LHCN-M2 (cell line): Measurements from ENCODE around the gene LMNA. TPM values are rescaled to one million over a fixed set of nuclear protein-coding genes. Genes with fewer than 3 reads are reported as not detected.

Source experiments
- DNase-seq: peaks from one replicate; pipeline ENCODE4 v3.0.0-alpha.2; 2012; ENCODE audit warnings: low read depth
- total RNA-seq: library from RNA; depleted of rRNA; stranded (reverse); fragments of >200 nt; gene quantifications from 2 replicates; pipeline ENCODE4 v1.2.3, GENCODE V29; 2014

The LMNA gene
- total RNA-seq, 1 experiment from 2014 or later = 1,371 TPM

DNA sequence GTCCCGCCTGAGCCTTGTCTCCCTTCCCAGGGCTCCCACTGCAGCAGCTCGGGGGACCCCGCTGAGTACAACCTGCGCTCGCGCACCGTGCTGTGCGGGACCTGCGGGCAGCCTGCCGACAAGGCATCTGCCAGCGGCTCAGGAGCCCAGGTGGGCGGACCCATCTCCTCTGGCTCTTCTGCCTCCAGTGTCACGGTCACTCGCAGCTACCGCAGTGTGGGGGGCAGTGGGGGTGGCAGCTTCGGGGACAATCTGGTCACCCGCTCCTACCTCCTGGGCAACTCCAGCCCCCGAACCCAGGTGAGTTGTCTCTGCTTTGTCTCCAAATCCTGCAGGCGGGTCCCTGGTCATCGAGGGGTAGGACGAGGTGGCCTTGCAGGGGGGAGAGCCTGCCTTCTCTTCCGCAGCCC, 24.0 kb downstream of the LMNA start:
- DNase-seq = no peak

DNA sequence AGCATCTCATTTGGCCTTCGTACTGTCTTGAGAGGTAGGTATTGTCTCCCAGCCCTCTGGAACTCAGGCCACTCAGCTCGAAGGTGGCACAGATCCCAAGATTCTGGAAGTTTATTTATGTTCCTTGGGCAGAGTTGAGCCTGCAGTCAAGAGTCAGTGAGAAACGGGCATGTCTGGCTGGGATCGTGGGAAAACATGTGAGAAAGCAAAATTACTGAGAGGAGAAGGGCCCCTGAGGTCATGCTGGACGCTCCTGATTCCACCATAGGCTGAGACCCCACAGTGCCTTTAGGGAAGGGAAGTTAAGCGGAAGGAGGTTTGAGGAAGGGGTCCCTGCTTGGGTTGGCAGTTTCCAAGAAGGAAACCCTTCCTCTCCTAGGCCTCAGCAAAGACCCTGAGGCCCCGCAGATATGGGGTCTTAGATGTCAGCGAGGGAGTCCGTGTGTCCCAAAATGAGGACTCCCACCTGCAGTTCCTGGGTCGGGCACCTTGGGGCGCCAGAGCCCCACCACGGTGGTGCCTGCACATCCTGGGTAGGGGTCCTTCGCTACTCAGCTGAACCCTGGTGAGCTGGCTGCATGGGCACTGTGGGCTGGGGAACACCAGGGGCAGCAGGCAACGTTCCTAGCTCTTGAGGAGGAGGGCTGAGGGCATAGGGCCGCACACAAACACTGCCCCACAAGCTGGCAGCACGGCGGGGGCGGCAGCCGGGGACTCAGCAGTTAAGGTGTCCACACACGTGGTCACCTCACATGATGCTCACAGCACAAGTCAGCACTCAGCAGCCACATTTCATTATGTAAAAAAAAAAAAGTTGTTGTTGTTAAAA, 26.6 kb downstream of the LMNA start:
- no peak for DNase-seq

DNA sequence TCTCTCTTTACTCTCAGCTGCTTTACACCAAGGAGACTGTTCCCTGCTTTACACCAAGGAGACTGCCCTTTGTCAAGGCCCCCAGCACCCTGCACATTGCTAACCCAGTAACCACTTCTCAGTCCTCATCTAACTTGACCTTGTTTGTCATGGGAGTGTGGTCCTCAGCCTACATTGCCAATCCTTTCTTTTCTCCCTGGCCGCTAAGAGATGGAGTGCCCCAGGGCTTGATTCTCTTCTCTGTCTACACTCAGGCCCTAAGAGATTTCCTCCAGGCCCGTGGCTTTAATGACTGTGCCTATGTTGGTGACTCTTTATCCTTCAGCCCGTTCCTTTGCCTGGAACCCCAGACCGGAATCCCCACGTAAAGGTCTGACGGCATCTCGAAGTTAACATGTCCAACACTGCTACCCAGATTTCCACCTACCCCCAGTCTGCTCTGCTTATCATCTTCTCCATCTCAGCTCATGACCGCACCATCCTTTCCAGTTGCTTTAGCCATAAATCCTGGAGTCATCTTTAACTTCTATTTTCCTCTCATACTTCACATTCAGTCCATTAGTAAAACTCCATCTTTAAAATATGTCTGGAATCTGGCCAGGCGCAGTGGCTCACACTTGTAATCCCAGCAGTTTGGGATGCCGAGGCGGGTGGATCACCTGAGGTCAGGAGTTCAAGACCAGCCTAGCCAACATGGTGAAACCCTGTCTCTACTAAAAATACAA, 29.4 kb downstream of the LMNA start:
- peak; percentile 66 for DNase-seq

DNA sequence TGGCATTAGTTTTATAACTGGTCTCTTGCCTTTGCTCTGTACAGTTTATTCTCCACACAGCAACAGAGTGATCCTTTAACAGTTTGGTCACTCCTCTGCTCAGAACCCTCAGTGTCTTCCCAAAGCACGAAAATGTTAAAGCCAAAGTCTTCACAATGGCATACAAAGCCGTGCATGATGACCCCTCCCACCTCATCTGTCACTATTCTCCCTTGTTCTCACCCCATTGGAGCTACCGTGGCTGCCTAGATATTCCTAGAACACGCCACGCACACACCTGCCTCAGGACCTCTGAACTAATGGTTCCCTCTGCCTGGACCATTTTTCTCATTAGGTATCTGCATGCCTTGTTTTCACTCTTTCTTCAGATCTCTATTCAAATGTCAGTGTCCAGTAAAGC, 30.2 kb downstream of the LMNA start:
- DNase-seq = no peak

DNA sequence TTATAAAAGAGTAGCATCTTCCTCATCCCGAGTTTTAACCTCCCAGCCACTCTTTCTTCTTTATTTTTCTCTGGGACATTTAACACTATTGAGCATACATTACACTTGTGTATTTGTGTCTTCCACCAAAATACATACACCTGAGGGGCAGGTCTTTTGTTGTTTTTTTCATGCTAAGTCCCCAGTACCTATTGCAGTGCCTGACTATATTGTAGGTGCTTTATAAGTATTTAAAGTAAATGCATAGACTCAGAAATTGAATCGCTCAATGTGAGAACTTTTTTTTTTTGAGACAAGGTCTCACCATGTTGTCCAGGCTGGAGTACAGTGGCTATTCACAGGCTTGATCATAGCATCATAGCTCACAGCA, 31.1 kb downstream of the LMNA start:
- no peak for DNase-seq

DNA sequence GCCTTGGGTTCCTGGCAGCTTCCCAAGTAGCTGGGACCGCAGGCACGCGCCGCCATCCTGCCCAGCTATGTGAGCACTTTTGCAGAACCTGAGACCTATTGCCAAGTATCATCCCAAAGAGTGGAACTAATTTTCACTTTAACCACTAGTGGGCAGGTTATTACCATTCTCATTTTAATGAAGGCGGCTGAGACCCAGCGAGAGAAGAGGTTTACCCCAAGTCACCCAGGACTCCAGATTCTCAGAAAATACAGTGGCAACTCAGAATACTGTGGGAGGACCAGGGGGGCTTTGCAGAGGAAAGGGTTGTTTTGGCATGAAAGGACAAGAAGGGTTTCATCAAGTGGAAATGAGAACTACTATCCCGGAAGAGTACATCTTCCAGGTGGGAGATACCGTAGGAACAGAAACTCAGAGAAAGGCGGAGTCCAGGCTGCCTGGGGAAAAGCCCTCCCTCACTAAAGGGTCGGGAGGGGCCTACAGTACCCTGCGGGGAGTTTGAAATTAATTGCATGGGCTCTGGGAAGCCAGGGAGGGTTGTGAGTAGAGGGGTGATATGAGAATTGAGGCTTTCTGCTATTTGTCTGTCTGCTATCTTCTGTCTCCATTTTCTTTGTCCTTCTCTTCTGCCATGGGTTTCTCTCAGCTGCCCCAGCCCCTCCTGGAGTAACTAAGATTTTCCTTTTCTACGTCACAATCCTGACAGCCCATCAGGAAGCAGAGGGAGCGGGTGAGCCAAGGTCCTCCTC, 31.7 kb downstream of the LMNA start:
- DNase-seq = peak; percentile 96

DNA sequence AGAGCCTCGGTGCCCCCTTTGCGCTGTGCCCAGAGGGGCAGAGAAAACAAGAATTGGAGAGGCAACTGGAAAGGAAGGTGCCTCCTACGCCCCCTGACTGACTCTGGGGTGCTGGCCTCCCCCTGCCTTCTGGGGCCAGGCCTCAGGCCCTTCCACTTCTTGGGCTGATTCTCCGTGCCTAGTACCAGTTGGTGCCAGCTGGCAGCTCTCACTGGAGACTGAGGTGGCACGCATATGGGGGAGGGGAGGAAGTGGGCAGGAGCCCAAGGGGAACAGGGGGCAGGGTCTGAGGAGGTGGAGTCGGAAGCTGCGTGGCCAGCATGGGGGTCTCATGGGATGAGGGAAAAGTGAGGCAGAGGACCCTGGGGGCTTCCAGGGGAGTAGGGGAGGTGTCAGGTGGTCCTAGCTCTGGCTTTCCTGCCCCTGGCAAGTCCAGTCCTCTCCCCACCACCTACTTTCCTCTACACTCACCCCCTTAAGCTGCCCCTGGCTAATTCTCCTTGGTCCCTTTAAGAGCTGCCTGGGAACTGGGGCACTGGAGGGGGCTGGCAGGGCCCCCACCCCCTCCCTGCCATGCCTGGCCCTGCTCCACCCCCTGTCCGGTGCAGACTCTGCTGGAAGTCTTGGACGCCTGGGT, 32.4 kb downstream of the LMNA start:
- DNase-seq = peak; percentile 64

DNA sequence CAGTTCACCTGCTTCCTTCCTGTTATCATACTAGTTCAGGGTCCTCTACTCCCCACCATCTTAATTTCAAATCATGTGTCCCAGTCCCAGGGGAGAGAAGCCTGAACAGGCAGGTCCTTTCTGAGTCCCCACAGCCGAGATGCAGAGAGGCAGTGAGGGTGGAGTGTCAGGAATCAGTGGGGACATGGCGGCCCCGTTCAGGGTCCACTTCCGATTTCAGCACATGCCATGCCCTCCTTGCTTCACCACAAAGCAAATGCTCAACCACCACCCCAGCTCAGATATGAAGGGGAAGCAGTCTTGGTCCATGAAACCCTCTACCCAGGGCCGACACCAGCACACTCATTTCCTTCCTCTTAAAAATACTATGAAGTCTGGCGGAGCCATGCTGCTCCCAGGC, 33.7 kb downstream of the LMNA start:
- no peak for DNase-seq

DNA sequence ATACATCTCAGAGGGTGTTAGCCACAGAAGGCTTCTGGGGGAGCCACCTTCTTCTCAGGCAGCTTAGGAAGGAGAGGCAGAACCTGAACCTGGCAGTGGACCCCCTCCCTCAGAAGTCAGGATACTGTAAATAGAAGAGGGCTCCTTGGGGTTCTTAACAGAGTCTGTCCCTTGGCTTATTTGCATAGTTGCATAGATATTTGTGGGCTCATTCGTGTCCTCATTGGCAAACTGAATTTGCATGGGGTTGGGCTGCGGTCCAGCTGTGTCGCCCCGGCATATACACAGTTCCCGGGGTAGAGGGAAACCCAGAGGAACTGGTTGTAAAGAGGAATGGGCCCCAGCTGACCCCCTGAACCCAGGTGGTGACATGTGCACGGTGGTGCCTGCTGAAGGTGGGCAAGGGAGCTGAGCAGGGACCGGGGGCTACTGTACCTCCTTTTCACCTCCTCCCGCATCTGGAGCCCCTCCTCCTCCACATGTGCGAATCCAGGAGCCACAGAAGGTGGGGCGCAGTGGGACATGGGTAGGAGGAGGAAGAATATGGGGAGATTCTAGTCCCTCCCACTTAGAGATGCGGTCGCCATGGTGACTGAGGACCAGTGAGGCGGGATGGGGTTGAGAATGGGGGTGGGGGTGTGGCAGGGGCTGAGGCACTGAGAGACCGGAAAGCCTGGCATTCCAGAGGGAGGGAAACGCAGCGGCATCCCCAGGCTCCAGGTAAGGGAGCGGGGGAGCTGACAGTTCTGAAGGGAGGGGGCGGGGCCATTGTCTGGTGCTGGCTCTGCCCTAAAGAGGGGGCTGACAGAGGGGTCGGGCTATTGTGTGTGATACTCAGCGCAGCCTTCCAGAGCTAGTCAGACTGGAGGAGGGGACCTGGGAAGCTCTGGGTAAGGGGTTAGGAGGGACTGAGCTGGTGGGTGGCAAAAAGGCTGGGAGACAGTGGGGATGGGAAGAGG, 35.1 kb downstream of the LMNA start:
- no peak for DNase-seq

DNA sequence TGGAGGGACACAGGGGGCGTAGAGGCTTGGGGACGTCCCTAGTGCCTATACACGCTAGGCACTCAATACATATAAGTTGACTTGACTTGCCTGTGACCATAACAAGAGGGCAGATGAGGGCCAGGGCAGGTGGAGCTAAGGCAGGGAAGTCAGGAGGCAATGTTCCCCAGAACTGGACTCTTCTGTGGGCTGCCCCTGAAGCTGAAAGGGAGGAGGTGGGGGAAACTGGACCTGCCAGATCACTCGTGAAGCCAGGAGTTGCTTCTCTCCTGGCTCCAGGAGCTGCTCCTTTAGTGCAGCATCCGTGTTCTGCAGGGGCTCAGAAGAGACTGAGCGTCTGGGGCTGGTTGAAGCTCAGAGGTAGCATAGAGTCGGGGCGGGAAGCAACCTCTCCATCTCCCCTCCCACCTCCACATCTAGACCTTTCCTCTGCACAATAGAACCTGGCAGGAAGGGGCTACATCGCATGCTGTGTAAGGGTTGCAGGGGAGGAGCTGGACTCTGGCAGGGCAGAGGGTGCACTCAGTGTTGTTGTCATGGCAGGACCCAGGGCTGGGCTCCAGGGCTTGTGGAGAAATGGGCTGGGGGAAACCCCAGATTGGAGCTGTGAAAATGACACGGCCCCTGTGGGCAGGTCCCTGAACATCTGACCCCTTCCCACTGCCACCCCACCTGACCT, 36.0 kb downstream of the LMNA start:
- no peak for DNase-seq

DNA sequence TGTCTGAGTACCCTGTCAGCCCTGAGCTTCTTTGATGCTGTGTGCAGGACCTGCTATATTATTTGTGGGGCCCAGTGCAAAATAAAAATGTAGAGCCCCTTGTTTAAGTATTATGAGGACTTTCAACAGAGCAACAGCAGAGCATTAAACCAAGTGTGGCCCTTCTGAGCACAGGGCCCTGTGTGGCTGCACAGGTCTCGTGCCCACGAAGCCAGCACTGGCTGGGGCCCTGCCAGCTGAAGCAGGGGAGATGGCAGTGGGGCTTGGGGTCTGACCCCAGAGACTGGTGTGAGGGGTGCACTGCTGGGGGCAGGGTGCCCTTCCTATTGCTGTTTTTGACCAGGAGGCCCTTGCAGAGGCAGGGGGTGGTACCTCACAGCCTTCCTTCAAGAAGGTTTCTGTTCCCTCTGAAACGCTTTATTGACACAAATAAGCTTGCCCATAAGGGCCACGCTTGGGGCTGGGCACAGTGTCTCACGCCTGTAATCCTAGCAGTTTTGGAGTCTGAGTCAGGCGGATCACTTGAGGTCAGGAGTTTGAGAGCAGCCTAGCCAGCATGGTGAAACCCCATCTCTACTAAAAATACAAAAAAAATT, 36.7 kb downstream of the LMNA start:
- DNase-seq = peak; percentile 87

DNA sequence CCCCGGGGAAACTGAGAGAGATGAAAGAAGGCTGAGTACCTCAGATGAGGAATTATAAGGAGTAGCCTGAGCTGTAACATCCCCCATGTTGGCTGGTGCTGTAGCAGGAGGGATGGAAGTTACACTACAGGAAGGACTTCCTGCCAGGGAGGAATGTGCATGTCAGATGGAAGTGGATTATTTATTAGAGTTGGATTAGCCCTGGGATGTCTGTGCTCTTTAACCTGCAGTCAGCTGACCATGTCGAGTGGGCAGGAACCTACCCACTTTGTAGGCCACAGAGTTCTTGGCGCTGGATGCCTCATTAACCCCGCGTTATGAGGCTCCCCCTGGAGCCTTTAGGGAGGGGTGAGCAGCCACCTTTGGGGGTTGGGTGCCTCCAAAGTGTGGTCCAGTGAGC, 38.1 kb downstream of the LMNA start:
- no peak for DNase-seq

DNA sequence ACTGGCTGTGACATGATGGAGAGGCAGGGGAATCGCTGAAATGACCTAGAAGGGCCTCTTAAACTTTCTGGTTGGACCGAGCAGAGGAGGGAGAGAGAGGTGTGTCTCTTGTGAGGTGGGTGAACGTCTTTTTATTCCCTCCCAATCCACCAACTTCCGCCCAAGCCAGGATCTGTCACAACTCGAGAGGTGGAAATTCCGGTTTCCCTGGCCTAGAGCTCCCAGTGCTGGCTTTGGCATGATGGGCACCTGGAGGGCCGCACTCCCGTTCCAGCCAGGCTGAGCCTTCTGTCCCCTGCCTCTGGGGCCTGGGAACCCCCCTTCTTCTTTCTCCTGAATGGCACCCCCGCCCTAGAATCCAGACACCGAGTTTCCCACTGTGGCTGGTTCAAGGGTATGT, 38.9 kb downstream of the LMNA start, which contains the start of gene SEMA4A:
Gene SEMA4A (plus strand): TSS at position 224 of the 400 bp plus-strand sequence. CDS start 994 bp downstream, outside the sequence.
- no peak for DNase-seq

DNA sequence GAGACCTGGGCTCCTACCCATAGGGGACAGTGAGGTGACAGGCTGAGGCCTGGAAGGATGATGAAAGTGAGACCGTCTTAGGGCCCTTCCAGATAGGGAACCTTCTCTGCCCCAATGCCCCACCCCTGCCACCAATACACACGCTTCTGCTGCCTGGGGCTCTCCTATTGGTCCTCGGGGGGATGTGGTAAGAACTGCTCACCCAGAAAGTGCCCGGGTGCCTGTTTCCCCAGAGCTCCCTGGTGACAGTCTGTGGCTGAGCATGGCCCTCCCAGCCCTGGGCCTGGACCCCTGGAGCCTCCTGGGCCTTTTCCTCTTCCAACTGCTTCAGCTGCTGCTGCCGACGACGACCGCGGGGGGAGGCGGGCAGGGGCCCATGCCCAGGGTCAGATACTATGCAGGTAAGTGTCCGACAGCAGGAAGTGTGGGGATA, 39.8 kb downstream of the LMNA start:
- DNase-seq = no peak

DNA sequence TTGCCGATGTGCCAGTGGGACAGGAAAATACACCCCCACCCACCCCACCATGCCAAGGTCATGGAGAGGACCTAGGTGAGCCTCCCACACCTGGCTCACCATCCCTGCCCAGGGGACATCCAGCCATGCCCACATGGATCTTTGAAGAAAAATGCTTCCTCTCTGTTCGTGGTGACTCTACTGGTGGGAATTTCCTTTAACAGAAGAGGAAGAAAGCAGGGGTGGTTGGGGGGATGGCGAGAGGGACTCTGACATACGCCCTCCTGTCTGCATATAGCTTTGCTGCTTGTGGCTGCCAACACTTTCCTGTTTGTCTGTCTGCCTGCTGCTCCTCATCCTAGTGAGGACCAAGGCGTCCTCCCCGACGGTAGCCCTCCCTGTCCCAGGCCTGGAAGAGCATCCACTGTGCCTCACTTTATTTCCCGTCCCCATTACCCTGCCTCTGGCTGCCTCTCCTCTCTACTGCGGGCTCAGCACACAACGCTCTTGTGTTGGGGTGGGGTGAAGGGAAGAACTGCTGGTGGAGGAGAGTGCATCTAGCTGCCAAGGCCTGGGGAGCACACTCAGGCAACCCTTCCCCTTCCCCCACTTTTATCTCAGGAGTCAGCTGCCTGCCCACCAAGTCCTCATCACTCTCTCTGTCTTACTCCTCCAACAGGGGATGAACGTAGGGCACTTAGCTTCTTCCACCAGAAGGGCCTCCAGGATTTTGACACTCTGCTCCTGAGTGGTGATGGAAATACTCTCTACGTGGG, 41.4 kb downstream of the LMNA start:
- no peak for DNase-seq

DNA sequence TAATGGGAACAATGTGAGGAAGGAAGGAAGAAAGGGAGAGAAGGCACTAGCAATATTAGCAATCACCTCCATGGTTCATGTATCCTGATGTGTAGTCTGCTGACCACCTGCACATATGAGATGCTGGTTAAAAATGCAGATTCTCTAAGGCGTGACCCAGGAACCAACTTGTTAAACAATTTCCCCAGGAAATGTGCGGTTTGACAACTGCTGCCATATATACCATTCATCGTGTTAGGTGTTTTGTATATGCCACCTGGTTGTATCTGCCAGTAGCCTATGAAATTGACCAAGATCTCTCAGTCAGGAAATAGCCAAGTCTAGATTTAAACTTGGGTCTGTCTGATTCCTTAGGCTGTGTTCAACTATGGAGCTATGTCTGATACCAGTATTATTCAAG, 43.0 kb downstream of the LMNA start:
- no peak for DNase-seq

DNA sequence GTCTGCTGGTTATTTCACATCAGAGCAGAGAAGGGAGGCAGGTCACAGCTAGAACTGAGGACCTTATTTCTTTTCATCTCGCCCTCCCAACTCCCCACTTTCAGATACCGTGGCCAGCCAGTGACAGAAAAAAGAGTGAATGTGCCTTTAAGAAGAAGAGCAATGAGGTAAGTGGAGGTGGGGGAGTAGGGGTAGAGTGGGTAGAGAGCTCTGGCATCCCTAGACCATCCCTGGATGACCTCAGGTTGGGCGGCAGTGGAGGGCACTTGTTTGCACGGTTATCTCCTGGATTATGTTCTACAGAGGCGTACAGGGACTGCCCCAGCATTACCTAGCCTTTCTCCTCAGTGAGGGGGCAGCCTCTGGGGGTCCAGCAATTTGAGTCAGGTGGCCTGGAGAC, 43.5 kb downstream of the LMNA start:
- no peak for DNase-seq

DNA sequence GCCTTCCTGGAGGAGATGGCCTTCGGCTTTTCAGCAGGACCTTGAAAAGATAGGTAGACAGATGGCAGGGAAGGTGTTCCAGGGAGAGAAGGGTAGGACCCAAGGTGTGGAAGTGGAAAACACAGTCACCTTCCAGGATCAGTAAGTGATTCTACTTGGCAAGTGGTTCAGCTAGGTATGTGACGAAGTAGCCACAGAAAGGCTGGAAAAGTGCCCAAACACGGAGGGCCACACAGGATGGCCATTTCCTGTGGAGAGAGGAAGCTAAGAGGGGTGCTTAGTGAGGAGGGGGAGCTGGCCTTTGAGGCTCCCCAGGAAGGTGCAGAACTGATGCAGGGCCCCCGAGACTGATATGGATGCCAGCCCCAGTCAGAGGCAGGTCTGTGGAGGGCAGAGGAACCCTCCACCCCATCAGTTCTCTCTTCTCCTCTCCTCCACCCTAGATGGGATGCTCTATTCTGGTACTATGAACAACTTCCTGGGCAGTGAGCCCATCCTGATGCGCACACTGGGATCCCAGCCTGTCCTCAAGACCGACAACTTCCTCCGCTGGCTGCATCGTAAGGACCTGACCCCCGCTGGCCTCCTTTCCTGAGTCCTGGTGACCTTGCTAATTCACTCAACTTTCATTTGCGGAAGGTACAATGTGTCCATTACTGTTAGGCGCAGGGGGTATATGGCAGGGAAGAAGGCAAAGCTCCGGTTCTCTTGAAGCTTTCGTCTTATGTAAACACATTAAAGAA, 45.7 kb downstream of the LMNA start:
- DNase-seq = no peak
